DND-41 (cell line): ENCODE data around the gene ALDH3B2.
"Not testable (repeated sequence)": the region's sequence is repeated elsewhere in the genome, so short reads cannot be mapped to it uniquely, and the experiment has no call there.

Source experiments
- ATAC-seq: fragments of 200-7000 bp; cut with Tn5 transposase; 3 replicates; pipeline ENCODE4 v1.9.1; 2021; ENCODE audit warnings: low read depth; ENCODE audit not compliant: insufficient read depth
- DNase-seq: peaks from one replicate; pipeline ENCODE4 v3.0.0-alpha.2; 2020
- H2AFZ ChIP-seq: 2 replicates; pipeline ENCODE4 v1.6.0; 2012; ENCODE audit warnings: low read depth, low read length
- H3K27ac ChIP-seq: 2 replicates; pipeline ENCODE4 v1.5.1; 2012; ENCODE audit warnings: low read length, inconsistent platforms
- H3K27me3 ChIP-seq: fragments of 200-600 bp; sonication (generic); 2 replicates; pipeline ENCODE4 v1.6.0; 2012; ENCODE audit warnings: low read length, mild to moderate bottlenecking, inconsistent platforms; ENCODE audit not compliant: insufficient read depth, poor library complexity
- H3K36me3 ChIP-seq: 2 replicates; pipeline ENCODE4 v1.5.1; 2012; ENCODE audit warnings: low read length, inconsistent platforms; ENCODE audit not compliant: insufficient read depth
- H3K4me1 ChIP-seq: 2 replicates; pipeline ENCODE4 v1.5.1; 2012; ENCODE audit warnings: mild to moderate bottlenecking, low read length; ENCODE audit not compliant: insufficient read depth
- H3K4me2 ChIP-seq: 2 replicates; pipeline ENCODE4 v1.6.0; 2012; ENCODE audit warnings: mild to moderate bottlenecking, moderate library complexity, low read length, inconsistent platforms; ENCODE audit not compliant: insufficient read depth
- H3K4me3 ChIP-seq, 2 experiments: fragments of 200-600 bp in 1 of 2; shearing (Covaris generic) in 1 of 2; 2 replicates each; pipeline ENCODE4 v1.5.1; 2012 to 2016; ENCODE audit warnings: inconsistent platforms in 2 of 2, low read length in 2 of 2, mild to moderate bottlenecking in 2 of 2, low read depth in 1 of 2, moderate library complexity in 1 of 2
- H3K79me2 ChIP-seq: 2 replicates; pipeline ENCODE4 v1.6.0; 2012; ENCODE audit warnings: low read length, inconsistent platforms; ENCODE audit not compliant: insufficient read depth
- H3K9ac ChIP-seq: 2 replicates; pipeline ENCODE4 v1.6.0; 2012; ENCODE audit warnings: low read depth, mild to moderate bottlenecking, inconsistent platforms, low read length, moderate library complexity
- H3K9me3 ChIP-seq: 2 replicates; pipeline ENCODE4 v1.5.1; 2012; ENCODE audit warnings: low read length, moderate library complexity, mild to moderate bottlenecking, inconsistent platforms; ENCODE audit not compliant: insufficient read depth, severe bottlenecking
- H4K20me1 ChIP-seq: 2 replicates; pipeline ENCODE4 v1.6.0; 2012; ENCODE audit warnings: low read length; ENCODE audit not compliant: insufficient read depth

ALDH3B2 gene

GRCh38 chr11:67622905-67623304 lies 51.5 kb downstream of the ALDH3B2 start:
- not testable (repeated sequence) for ATAC-seq, DNase-seq, H3K4me3 ChIP-seq, H3K9me3 ChIP-seq, H3K27ac ChIP-seq, H3K9ac ChIP-seq, H3K4me2 ChIP-seq, H2AFZ ChIP-seq, H3K27me3 ChIP-seq, H4K20me1 ChIP-seq
- peaks cover 16% of the 10 kb centered on the region for H3K36me3 ChIP-seq
- peaks cover 57% of the 10 kb centered on the region for H3K4me1 ChIP-seq
- H3K79me2 ChIP-seq = peaks cover 21% of the 10 kb centered on the region

- H3K27me3 ChIP-seq, H2AFZ ChIP-seq, H3K36me3 ChIP-seq, H4K20me1 ChIP-seq, DNase-seq, H3K27ac ChIP-seq, H3K9me3 ChIP-seq, ATAC-seq: not testable (repeated sequence)
- Histone ChIP-seq H3K4me3 (peak overlapping the region in 1 of 2 experiments; percentile 58; a peak in 2 of 4 replicates), H3K4me2 (peak overlapping the region; percentile 55), H3K79me2 (peaks cover 19% of the 10 kb centered on the region), H3K4me1 (peaks cover 53% of the 10 kb centered on the region), H3K9ac (0 out of 2 replicates have a peak overlapping the region, but pooled peaks have one; percentile 61)
These were observed 52.5 kb downstream of the ALDH3B2 start for GRCh38 chr11:67621928-67622327.

- Histone ChIP-seq H2AFZ (peak overlapping the region; percentile 64), H3K4me3 (peak overlapping the region; percentile 17 to 58; a peak in 3 of 4 replicates), H3K4me2 (peak overlapping the region; percentile 55), H3K4me1 (peaks cover 46% of the 10 kb centered on the region), H3K79me2 (peaks cover 19% of the 10 kb centered on the region), H3K9ac (peak overlapping the region; percentile 61), H3K27ac (peak overlapping the region; percentile 81)
- DNase-seq (peak; percentile 71), ATAC-seq (0 out of 3 replicates have a peak, but pooled peaks have one; percentile 35)
- not testable (repeated sequence) for H3K9me3 ChIP-seq, H3K36me3 ChIP-seq, H3K27me3 ChIP-seq, H4K20me1 ChIP-seq
These were observed 53.8 kb downstream of the ALDH3B2 start for GRCh38 chr11:67620621-67621020.

- Histone ChIP-seq H3K9ac (peak overlapping the region; percentile 61), H3K4me1 (peaks cover 46% of the 10 kb centered on the region), H2AFZ (peak overlapping the region; percentile 64), H3K4me2 (peak overlapping the region; percentile 55), H3K4me3 (peak overlapping the region; percentile 17 to 58; a peak in 3 of 4 replicates), H3K27ac (peak overlapping the region; percentile 81), H3K79me2 (peaks cover 19% of the 10 kb centered on the region)
- not testable (repeated sequence) for H4K20me1 ChIP-seq, H3K27me3 ChIP-seq, H3K36me3 ChIP-seq, H3K9me3 ChIP-seq
- peak; percentile 83 for DNase-seq
- ATAC-seq = peak; percentile 69
These were observed 54.5 kb downstream of the ALDH3B2 start for GRCh38 chr11:67619683-67620618.

GRCh38 chr11:67618901-67619659 lies 55.3 kb downstream of the ALDH3B2 start:
- H3K36me3 ChIP-seq, H3K9me3 ChIP-seq, H3K9ac ChIP-seq, DNase-seq, H2AFZ ChIP-seq, H3K27me3 ChIP-seq, ATAC-seq, H4K20me1 ChIP-seq: not testable (repeated sequence)
- peaks cover 51% of the 10 kb centered on the region for H3K4me1 ChIP-seq
- H3K4me3 ChIP-seq = peak overlapping the region in 1 of 2 experiments; percentile 58; a peak in 1 of 4 replicates
- peaks cover 19% of the 10 kb centered on the region for H3K79me2 ChIP-seq
- peak overlapping the region; percentile 65 for H3K27ac ChIP-seq
- H3K4me2 ChIP-seq = peak overlapping the region; percentile 55; the same call in 1 of the 2 replicates
